WERI-Rb-1 (cell line): ENCODE data around the gene MGLL.

Experiments used
- DNase-seq: peaks from one replicate; pipeline ENCODE4 v3.0.0-alpha.2; 2020
- H3K27ac ChIP-seq: fragments of 250-450 bp; sonication (Bioruptor Pico); 2 replicates; pipeline ENCODE4 v1.5.1; 2020; ENCODE audit warnings: mild to moderate bottlenecking, moderate library complexity
- H3K27me3 ChIP-seq: fragments of 250-450 bp; sonication (Bioruptor Pico); 2 replicates; pipeline ENCODE4 v1.5.1; 2021; ENCODE audit warnings: mild to moderate bottlenecking, low read depth, moderate library complexity; ENCODE audit not compliant: insufficient read depth, severe bottlenecking
- H3K36me3 ChIP-seq: fragments of 250-450 bp; sonication (Bioruptor Pico); 2 replicates; pipeline ENCODE4 v1.5.1; 2020; ENCODE audit warnings: mild to moderate bottlenecking, moderate library complexity
- H3K4me3 ChIP-seq: 2 replicates; pipeline ENCODE4 v1.5.1; 2011; ENCODE audit warnings: low read depth, mild to moderate bottlenecking, control low read depth, low read length
- H3K9me3 ChIP-seq: fragments of 250-450 bp; sonication (Bioruptor Pico); 2 replicates; pipeline ENCODE4 v1.5.1; 2021; ENCODE audit warnings: mild to moderate bottlenecking, moderate library complexity; ENCODE audit not compliant: severe bottlenecking
- CTCF ChIP-seq: IDR thresholded peaks from 2 replicates; pipeline ENCODE4 v1.5.1; 2011; ENCODE audit warnings: low read depth, mild to moderate bottlenecking, control low read depth, inconsistent platforms, low read length

The MGLL gene

GRCh38 chr3:127723011-127723567 is 99.2 kb downstream of the MGLL start:
- Histone ChIP-seq H3K4me3 (no peak overlapping the region), H3K27ac (peak overlapping the region; percentile 65), H3K27me3 (no peaks in the 10 kb centered on the region), H3K9me3 (peaks cover 9% of the 10 kb centered on the region), H3K36me3 (no peaks in the 10 kb centered on the region)
- peak; percentile 67 for DNase-seq
- TF ChIP-seq CTCF: no peak

GRCh38 chr3:127722091-127722784 is 100.1 kb downstream of the MGLL start:
- TF ChIP-seq CTCF: no peak

GRCh38 chr3:127720985-127721935 is 101.1 kb downstream of the MGLL start:
- no peak overlapping the region for H3K4me3 ChIP-seq

More at GRCh38 chr3:127722091-127722784, 100.1 kb downstream of the MGLL start:
- H3K4me3 ChIP-seq: no peak overlapping the region
- H3K27me3 ChIP-seq: no peaks in the 10 kb centered on the region
- peaks cover 9% of the 10 kb centered on the region for H3K9me3 ChIP-seq
- peak overlapping the region; percentile 65 for H3K27ac ChIP-seq
- H3K36me3 ChIP-seq: no peaks in the 10 kb centered on the region
- DNase-seq: no peak

GRCh38 chr3:127720161-127720823 is 102.0 kb downstream of the MGLL start:
- peaks cover 9% of the 10 kb centered on the region for H3K9me3 ChIP-seq
- H3K27me3 ChIP-seq: no peaks in the 10 kb centered on the region
- H3K4me3 ChIP-seq: no peak overlapping the region
- H3K27ac ChIP-seq: no peak overlapping the region
- TF ChIP-seq CTCF: no peak
- no peaks in the 10 kb centered on the region for H3K36me3 ChIP-seq
- no peak for DNase-seq

More at GRCh38 chr3:127720985-127721935, 101.1 kb downstream of the MGLL start:
- H3K27me3 ChIP-seq: no peaks in the 10 kb centered on the region
- TF ChIP-seq CTCF: no peak
- H3K9me3 ChIP-seq: peaks cover 9% of the 10 kb centered on the region
- no peaks in the 10 kb centered on the region for H3K36me3 ChIP-seq
- H3K27ac ChIP-seq: peak overlapping the region; percentile 65
- no peak for DNase-seq

GRCh38 chr3:127719369-127719768 is 102.9 kb downstream of the MGLL start:
- Histone ChIP-seq H3K4me3 (no peak overlapping the region), H3K27me3 (no peaks in the 10 kb centered on the region), H3K27ac (no peak overlapping the region), H3K9me3 (peaks cover 8% of the 10 kb centered on the region), H3K36me3 (no peaks in the 10 kb centered on the region)
- TF ChIP-seq CTCF: no peak
- DNase-seq: no peak
